ENCODE measurements around the gene ZNF420.

The ZNF420 gene

DNA sequence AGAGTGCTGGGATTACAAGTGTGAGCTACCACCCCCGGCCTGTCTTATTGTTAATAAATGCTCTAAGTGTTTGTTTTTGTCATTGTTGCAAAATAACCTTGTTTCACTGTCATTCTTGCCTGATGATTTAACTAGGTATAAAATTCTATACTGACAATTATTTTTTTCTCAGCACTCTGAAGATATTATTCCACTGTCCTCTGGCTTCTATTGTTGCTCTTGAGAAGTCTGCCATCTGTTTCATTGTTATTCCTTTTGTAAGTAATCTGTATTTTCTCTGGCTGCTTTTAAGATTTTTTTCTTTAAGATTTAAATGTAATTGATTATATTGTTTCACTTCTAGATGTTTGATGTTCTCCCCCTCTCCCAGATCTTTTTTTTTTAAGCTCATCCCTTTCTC lies 17.6 kb downstream of the ZNF420 start (continued):
- TF ChIP-seq, protein P1, sequence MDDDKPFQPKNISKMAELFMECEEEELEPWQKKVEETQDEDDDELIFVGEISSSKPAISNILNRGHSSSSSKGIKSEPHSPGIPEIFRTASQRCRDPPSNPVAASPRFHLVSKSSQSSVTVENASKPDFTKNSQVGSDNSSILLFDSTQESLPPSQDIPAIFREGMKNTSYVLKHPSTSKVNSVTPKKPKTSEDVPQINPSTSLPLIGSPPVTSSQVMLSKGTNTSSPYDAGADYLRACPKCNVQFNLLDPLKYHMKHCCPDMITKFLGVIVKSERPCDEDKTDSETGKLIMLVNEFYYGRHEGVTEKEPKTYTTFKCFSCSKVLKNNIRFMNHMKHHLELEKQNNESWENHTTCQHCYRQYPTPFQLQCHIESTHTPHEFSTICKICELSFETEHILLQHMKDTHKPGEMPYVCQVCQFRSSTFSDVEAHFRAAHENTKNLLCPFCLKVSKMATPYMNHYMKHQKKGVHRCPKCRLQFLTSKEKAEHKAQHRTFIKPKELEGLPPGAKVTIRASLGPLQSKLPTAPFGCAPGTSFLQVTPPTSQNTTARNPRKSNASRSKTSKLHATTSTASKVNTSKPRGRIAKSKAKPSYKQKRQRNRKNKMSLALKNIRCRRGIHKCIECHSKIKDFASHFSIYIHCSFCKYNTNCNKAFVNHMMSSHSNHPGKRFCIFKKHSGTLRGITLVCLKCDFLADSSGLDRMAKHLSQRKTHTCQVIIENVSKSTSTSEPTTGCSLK (tag by site-specific recombination; IDR thresholded peaks at IDR 0.05), result no peak
- TF ChIP-seq, protein P2, sequence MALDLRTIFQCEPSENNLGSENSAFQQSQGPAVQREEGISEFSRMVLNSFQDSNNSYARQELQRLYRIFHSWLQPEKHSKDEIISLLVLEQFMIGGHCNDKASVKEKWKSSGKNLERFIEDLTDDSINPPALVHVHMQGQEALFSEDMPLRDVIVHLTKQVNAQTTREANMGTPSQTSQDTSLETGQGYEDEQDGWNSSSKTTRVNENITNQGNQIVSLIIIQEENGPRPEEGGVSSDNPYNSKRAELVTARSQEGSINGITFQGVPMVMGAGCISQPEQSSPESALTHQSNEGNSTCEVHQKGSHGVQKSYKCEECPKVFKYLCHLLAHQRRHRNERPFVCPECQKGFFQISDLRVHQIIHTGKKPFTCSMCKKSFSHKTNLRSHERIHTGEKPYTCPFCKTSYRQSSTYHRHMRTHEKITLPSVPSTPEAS (tag by site-specific recombination; IDR thresholded peaks at IDR 0.05), result no peak
- TF ChIP-seq HOXD13 (CRISPR knock-in tag; IDR thresholded peaks at IDR 0.05; ENCODE audit: borderline replicate concordance) (no peak), ZNF654 (tag by site-specific recombination; IDR thresholded peaks at IDR 0.05; ENCODE audit: low read depth) (no peak), ZNF830 (tag by site-specific recombination; IDR thresholded peaks at IDR 0.05; ENCODE audit: low read depth) (no peak), PRDM1 (tag by site-specific recombination; IDR thresholded peaks at IDR 0.05) (no peak), ZNF280D (tag by site-specific recombination; IDR thresholded peaks at IDR 0.05) (0 out of 2 replicates have a peak, but pooled peaks have one; percentile 16), ZXDB (tag by site-specific recombination; IDR thresholded peaks at IDR 0.05) (no peak), SETDB1 (IDR thresholded peaks at IDR 0.05; ENCODE audit: insufficient read length, low read length) (peak; percentile 50), ZNF571 (tag by site-specific recombination; IDR thresholded peaks at IDR 0.05) (no peak), ZNF585B (tag by site-specific recombination; IDR thresholded peaks at IDR 0.05) (no peak)

DNA sequence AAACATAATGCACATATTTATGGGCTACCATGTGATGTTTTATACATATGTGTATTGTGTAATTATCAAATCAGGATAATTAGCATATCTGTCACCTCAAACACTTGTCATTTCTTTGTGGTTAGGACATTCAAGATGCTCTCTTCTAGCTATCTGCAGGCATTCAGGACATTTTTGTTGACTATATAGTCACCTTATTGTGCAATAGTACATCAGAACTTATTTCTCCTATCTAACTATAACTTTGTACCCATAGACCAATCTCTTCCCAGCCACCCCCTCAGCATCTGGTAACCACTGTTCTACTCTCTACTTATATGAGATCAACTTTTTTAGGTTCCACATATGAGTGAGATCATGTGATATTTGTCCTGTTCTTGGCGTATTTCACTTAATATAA lies 20.3 kb downstream of the ZNF420 start:
- Histone ChIP-seq H3K4me3 (ENCODE audit: low read depth, low read length) (no peak overlapping the region), H3K9me3 (ENCODE audit: control insufficient read depth, insufficient read depth, low read depth, low read length) (peaks cover 35% of the 10 kb centered on the region), H3K4me1 (ENCODE audit: control insufficient read depth, insufficient read depth, low read length) (no peaks in the 10 kb centered on the region), H3K36me3 (ENCODE audit: control insufficient read depth in 2 of 2, insufficient read depth in 1 of 2, low read length in 2 of 2) (peaks cover 89% of the 10 kb centered on the region in 2 experiments), H3K27ac (ENCODE audit: extremely low read depth, low read depth, low read length) (no peak overlapping the region)
- CTCF ChIA-PET, result no interaction called here
- POLR2A ChIA-PET, result no interaction called here
- TF ChIP-seq ZNF391 (tag by site-specific recombination; IDR thresholded peaks at IDR 0.05; ENCODE audit: borderline replicate concordance, low read depth), result no peak
- no peak for TF ChIP-seq KLF16 (tag by site-specific recombination; IDR thresholded peaks at IDR 0.05)
- TF ChIP-seq, protein P3, sequence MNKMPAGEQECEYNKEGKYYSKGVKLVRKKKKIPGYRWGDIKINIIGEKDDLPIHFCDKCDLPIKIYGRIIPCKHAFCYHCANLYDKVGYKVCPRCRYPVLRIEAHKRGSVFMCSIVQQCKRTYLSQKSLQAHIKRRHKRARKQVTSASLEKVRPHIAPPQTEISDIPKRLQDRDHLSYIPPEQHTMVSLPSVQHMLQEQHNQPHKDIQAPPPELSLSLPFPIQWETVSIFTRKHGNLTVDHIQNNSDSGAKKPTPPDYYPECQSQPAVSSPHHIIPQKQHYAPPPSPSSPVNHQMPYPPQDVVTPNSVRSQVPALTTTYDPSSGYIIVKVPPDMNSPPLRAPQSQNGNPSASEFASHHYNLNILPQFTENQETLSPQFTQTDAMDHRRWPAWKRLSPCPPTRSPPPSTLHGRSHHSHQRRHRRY (tag by site-specific recombination; IDR thresholded peaks at IDR 0.05), result no peak
- no peak for TF ChIP-seq ZBTB49 (tag by site-specific recombination; IDR thresholded peaks at IDR 0.05; ENCODE audit: low read depth)
- no peak for TF ChIP-seq GLI4 (tag by site-specific recombination; IDR thresholded peaks at IDR 0.05)
- TF ChIP-seq HOXC10 (CRISPR knock-in tag; IDR thresholded peaks at IDR 0.05), result no peak
- no peak for TF ChIP-seq ZNF600 (tag by site-specific recombination; IDR thresholded peaks at IDR 0.05)
- no peak for TF ChIP-seq ZNF639 (tag by site-specific recombination; IDR thresholded peaks at IDR 0.05)
- TF ChIP-seq, protein P4, sequence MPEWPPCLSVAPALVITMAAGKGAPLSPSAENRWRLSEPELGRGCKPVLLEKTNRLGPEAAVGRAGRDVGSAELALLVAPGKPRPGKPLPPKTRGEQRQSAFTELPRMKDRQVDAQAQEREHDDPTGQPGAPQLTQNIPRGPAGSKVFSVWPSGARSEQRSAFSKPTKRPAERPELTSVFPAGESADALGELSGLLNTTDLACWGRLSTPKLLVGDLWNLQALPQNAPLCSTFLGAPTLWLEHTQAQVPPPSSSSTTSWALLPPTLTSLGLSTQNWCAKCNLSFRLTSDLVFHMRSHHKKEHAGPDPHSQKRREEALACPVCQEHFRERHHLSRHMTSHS (tag by site-specific recombination; IDR thresholded peaks at IDR 0.05), result no peak
- no peak for TF ChIP-seq ZNF239 (tag by site-specific recombination; IDR thresholded peaks at IDR 0.05)
- TF ChIP-seq ZNF791 (tag by site-specific recombination; IDR thresholded peaks at IDR 0.05), result no peak
- TF ChIP-seq, protein P5, sequence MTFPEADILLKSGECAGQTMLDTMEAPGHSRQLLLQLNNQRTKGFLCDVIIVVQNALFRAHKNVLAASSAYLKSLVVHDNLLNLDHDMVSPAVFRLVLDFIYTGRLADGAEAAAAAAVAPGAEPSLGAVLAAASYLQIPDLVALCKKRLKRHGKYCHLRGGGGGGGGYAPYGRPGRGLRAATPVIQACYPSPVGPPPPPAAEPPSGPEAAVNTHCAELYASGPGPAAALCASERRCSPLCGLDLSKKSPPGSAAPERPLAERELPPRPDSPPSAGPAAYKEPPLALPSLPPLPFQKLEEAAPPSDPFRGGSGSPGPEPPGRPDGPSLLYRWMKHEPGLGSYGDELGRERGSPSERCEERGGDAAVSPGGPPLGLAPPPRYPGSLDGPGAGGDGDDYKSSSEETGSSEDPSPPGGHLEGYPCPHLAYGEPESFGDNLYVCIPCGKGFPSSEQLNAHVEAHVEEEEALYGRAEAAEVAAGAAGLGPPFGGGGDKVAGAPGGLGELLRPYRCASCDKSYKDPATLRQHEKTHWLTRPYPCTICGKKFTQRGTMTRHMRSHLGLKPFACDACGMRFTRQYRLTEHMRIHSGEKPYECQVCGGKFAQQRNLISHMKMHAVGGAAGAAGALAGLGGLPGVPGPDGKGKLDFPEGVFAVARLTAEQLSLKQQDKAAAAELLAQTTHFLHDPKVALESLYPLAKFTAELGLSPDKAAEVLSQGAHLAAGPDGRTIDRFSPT (tag by site-specific recombination; IDR thresholded peaks at IDR 0.05), result no peak
